ENCODE data around the gene TRAPPC14.

The TRAPPC14 gene

DNA sequence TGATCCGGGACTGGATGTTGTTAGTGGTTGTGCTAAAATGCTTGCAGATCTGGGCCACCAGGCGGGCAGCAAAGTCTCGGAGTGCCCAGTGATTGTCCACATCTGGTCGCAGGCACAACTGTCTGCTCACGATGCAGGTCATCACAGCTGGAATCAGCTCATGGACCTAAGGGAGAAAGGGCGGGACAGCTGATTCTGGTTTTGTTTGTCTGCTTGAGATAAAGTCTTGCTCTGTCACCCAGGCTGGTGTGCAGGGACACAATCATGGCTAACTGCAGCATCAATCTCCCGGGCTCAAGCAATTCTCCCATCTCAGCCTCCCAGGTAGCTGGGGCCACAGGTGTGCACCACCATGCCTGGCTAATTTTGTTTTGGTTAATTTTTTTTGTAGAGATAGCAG lies 47.4 kb downstream of the TRAPPC14 start:
- TF ChIP-seq SUZ12 (IDR thresholded peaks at IDR 0.05) (no peak), BHLHE40 (IDR thresholded peaks at IDR 0.05; ENCODE audit: borderline replicate concordance) (no peak), FOXK2 (IDR thresholded peaks at IDR 0.05) (no peak), L3MBTL2 (conservative IDR thresholded peaks at IDR 0.05) (no peak)
- ChIA-PET POLR2A (interaction anchor here (1.2 to 5.9 kb wide), 3 partner anchors 10 to 18 kb away, joined by 3 to 40 read pairs (median 3); partner anchors contain the start of genes AP4M1, MBLAC1 and MCM7), CTCF (no interaction called here)
- DNase-seq (ENCODE audit: extremely low spot score), result no peak

DNA sequence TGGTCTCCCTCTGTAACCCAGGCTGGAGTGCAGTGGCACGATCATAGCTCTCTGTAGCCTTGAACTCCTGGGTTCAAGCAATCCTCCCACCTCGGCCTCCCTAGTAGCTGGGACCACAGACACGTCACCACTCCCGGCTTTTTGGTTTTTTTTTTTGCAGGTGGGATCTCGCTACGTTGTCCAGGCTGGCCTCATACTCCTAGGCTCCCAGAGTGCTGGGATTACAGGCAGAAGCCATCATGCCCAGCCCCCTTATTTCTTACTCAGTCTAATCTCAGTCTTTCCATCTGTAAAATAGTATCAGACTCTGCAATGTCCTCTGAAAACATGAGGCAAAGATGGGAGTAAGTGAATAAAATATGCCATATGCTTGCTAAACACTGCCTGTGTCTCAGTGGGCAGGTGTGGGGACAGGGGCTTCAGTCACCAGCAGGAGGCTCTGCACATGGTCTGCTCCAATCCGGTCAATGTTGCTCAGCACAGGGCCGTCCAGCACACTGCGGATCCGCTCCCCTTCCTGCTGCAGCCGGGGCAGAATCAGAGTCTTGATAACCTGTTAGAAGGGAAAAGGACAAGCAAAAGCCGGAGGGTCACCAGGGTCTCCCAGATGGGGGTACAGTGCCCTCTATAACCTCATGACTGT lies 48.9 kb downstream of the TRAPPC14 start:
- POLR2A ChIA-PET, result no interaction called here

DNA sequence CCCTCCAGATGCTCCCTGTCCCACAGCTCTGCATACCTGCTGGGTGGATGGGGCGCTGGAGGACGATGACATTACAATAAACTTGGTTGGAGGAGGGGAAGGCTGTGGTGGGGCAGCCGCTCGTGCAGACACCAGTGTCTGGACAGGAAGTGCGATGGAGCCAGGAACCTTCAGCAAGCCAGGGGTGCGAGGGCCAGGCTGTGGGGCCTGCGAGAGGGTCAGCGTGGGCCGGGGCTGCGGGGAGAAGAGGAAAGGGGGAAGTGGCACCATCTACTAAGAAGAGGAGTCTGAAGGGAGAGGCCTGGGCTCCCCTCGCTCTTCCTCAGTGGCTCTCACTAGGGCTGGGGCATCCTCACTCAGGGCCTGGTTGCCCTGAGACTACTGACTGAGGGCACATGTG lies 50.6 kb downstream of the TRAPPC14 start:
- CTCF ChIA-PET, result no interaction called here
- POLR2A ChIA-PET, result interaction anchor here (1.0 kb wide), 1 partner anchor 17 kb away, joined by 4 read pairs; no protein-coding TSS in a partner anchor

More for the DNA sequence above, 48.9 kb downstream of the TRAPPC14 start:
- TF ChIP-seq ELF4 (IDR thresholded peaks at IDR 0.05) (no peak), FOXK2 (IDR thresholded peaks at IDR 0.05) (no peak)
- no peak for DNase-seq (ENCODE audit: extremely low spot score)
- CTCF ChIA-PET, result no interaction called here

DNA sequence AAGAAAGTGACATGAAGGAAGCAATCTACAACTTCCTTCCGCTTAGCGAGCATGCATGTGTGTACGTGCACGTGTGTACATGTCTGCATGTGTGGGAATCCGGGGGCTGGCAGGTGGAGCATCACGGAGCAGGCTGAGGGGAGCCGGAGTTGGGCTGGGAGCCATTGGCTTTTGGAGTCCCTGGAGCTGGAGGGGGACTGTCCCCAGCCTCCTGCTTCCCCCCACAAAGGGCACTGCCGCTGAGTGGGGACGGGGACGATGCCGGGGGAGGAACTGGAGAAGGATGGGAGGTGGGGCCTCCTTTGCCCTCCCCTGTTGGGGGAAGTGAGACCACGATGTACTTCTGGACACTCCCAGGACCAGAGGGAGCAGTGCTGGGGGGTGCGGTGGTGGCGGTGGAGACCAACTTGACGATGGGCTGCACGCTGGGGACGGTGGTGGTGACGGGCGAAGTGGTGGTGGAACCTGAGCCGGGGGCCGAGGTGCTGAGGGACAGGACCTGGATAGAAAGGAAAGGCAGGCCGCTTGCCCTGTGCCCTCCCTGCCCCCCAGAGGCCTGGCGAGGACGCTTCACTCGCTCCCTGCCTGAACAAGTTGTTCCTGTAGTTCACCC lies 51.3 kb downstream of the TRAPPC14 start:
- ChIA-PET CTCF (no interaction called here), POLR2A (interaction anchor here (1.0 kb wide), 1 partner anchor 18 kb away, joined by 4 read pairs; no protein-coding TSS in a partner anchor)
- TF ChIP-seq TARDBP (IDR thresholded peaks at IDR 0.05) (no peak), SP1 (IDR thresholded peaks at IDR 0.05) (no peak)
- DNase-seq (ENCODE audit: extremely low spot score), result no peak

More for the DNA sequence above, 50.6 kb downstream of the TRAPPC14 start:
- no peak for DNase-seq (ENCODE audit: extremely low spot score)
- no peak for TF ChIP-seq ARNT (IDR thresholded peaks at IDR 0.05)
- TF ChIP-seq, protein P1, sequence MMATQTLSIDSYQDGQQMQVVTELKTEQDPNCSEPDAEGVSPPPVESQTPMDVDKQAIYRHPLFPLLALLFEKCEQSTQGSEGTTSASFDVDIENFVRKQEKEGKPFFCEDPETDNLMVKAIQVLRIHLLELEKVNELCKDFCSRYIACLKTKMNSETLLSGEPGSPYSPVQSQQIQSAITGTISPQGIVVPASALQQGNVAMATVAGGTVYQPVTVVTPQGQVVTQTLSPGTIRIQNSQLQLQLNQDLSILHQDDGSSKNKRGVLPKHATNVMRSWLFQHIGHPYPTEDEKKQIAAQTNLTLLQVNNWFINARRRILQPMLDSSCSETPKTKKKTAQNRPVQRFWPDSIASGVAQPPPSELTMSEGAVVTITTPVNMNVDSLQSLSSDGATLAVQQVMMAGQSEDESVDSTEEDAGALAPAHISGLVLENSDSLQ (IDR thresholded peaks at IDR 0.05), result no peak
- no peak for TF ChIP-seq L3MBTL2 (conservative IDR thresholded peaks at IDR 0.05)

DNA sequence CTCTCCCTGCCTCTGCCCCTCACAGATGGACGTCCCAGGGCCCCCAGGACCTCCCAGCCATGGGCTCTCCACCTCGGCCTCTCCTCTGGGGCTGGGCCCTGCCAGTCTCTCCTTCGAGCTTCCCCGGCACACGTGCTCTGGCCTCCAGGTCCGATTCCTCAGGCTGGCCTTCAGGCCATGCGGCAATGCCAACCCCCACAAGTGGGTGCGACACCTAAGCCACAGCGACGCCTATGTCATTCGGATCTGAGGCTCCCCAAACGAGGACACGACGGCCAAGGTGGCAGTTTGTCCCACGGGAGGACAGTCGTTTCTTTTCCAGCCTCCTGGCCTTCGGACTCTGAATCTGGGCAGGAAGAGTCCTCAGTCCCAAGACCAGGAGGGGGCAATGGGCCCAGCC lies 51.9 kb downstream of the TRAPPC14 start:
- ChIA-PET CTCF (no interaction called here), POLR2A (interaction anchor here (0.8 to 1.1 kb wide), 3 partner anchors 12 to 18 kb away, joined by 3 to 4 read pairs (median 3); no protein-coding TSS in a partner anchor)
- DNase-seq (ENCODE audit: extremely low spot score), result no peak
- no peak for TF ChIP-seq BHLHE40 (IDR thresholded peaks at IDR 0.05; ENCODE audit: borderline replicate concordance)
- no peak for TF ChIP-seq HDGF (IDR thresholded peaks at IDR 0.05; ENCODE audit: borderline replicate concordance)
- no peak for TF ChIP-seq CTBP1 (IDR thresholded peaks at IDR 0.05; ENCODE audit: borderline replicate concordance)
- TF ChIP-seq, protein P1 (IDR thresholded peaks at IDR 0.05), result no peak
- TF ChIP-seq NFRKB (IDR thresholded peaks at IDR 0.05), result no peak
- TF ChIP-seq FOXM1 (IDR thresholded peaks at IDR 0.05; ENCODE audit: borderline replicate concordance), result no peak
- no peak for TF ChIP-seq FOXK2 (IDR thresholded peaks at IDR 0.05)
- TF ChIP-seq TARDBP (IDR thresholded peaks at IDR 0.05), result no peak
- no peak for TF ChIP-seq LEF1 (IDR thresholded peaks at IDR 0.05; ENCODE audit: borderline replicate concordance)
- TF ChIP-seq FOXA1 (IDR thresholded peaks at IDR 0.05), result no peak
- TF ChIP-seq SUZ12 (IDR thresholded peaks at IDR 0.05), result no peak
- TF ChIP-seq SP1 (IDR thresholded peaks at IDR 0.05), result no peak
- no peak for TF ChIP-seq ARNT (IDR thresholded peaks at IDR 0.05)
- TF ChIP-seq ELF4 (IDR thresholded peaks at IDR 0.05), result no peak
- no peak for TF ChIP-seq L3MBTL2 (conservative IDR thresholded peaks at IDR 0.05)
- TF ChIP-seq ZNF384 (IDR thresholded peaks at IDR 0.05), result no peak

DNA sequence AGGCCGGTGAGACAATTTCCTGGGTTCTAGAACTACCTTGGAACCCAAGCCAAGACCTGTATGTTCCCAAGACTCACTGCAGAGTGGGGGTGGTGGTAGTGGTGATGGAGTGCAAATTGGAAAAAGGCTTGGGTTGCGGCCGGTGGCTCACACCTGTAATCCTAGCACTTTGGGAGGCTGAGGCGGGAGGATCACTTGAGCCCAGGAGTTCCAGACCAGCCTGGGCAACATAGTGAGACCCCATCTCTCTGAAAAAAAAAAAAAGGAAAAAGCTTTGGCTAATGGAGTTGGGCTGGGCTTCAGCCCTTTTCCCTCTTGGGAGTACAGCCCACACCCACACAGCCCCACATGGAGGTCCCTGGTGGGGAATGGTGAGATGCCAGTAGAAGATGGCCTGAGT lies 53.0 kb downstream of the TRAPPC14 start:
- ChIA-PET POLR2A (interaction anchor here (1.0 to 1.1 kb wide), 3 partner anchors 11 to 16 kb away, joined by 3 to 4 read pairs (median 3); no protein-coding TSS in a partner anchor), CTCF (interaction anchor here (0.9 kb wide), 1 partner anchor 9 kb away, joined by 3 read pairs; no protein-coding TSS in a partner anchor)
- no peak for DNase-seq (ENCODE audit: extremely low spot score)
- TF ChIP-seq L3MBTL2 (conservative IDR thresholded peaks at IDR 0.05), result no peak
- TF ChIP-seq, protein P1 (IDR thresholded peaks at IDR 0.05), result no peak
- TF ChIP-seq TARDBP (IDR thresholded peaks at IDR 0.05), result no peak
- no peak for TF ChIP-seq ARNT (IDR thresholded peaks at IDR 0.05)
- no peak for TF ChIP-seq LEF1 (IDR thresholded peaks at IDR 0.05; ENCODE audit: borderline replicate concordance)
- TF ChIP-seq FOXK2 (IDR thresholded peaks at IDR 0.05), result no peak
- TF ChIP-seq FOXA1 (IDR thresholded peaks at IDR 0.05), result no peak
- TF ChIP-seq SP1 (IDR thresholded peaks at IDR 0.05), result no peak
- TF ChIP-seq BHLHE40 (IDR thresholded peaks at IDR 0.05; ENCODE audit: borderline replicate concordance), result no peak
- no peak for TF ChIP-seq ZNF384 (IDR thresholded peaks at IDR 0.05)
- TF ChIP-seq NFRKB (IDR thresholded peaks at IDR 0.05), result no peak
- TF ChIP-seq ELF4 (IDR thresholded peaks at IDR 0.05), result no peak
- no peak for TF ChIP-seq CTBP1 (IDR thresholded peaks at IDR 0.05; ENCODE audit: borderline replicate concordance)
- no peak for TF ChIP-seq SUZ12 (IDR thresholded peaks at IDR 0.05)
- TF ChIP-seq HDGF (IDR thresholded peaks at IDR 0.05; ENCODE audit: borderline replicate concordance), result no peak
- no peak for TF ChIP-seq FOXM1 (IDR thresholded peaks at IDR 0.05; ENCODE audit: borderline replicate concordance)
